Measurements from ENCODE around the gene OSBPL8.
A peak's percentile ranks its signal among the peaks of the same experiment; 100 is the strongest.

GRCh38 chr12:76559400-76560085 lies at the start of gene OSBPL8:
- TF ChIP-seq, protein P1, sequence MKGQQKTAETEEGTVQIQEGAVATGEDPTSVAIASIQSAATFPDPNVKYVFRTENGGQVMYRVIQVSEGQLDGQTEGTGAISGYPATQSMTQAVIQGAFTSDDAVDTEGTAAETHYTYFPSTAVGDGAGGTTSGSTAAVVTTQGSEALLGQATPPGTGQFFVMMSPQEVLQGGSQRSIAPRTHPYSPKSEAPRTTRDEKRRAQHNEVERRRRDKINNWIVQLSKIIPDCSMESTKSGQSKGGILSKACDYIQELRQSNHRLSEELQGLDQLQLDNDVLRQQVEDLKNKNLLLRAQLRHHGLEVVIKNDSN (IDR thresholded peaks at IDR 0.05; ENCODE audit: borderline replicate concordance, extremely low read length, insufficient read depth, low read depth, low read length), result peak; percentile 95
- TF ChIP-seq, protein P2, sequence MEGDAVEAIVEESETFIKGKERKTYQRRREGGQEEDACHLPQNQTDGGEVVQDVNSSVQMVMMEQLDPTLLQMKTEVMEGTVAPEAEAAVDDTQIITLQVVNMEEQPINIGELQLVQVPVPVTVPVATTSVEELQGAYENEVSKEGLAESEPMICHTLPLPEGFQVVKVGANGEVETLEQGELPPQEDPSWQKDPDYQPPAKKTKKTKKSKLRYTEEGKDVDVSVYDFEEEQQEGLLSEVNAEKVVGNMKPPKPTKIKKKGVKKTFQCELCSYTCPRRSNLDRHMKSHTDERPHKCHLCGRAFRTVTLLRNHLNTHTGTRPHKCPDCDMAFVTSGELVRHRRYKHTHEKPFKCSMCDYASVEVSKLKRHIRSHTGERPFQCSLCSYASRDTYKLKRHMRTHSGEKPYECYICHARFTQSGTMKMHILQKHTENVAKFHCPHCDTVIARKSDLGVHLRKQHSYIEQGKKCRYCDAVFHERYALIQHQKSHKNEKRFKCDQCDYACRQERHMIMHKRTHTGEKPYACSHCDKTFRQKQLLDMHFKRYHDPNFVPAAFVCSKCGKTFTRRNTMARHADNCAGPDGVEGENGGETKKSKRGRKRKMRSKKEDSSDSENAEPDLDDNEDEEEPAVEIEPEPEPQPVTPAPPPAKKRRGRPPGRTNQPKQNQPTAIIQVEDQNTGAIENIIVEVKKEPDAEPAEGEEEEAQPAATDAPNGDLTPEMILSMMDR (IDR thresholded peaks at IDR 0.05 in 2 of 3, conservative IDR thresholded peaks at IDR 0.05 in 1 of 3; ENCODE audit: control insufficient read depth in 2 of 3, extremely low read depth in 1 of 3, insufficient read depth in 1 of 3, low read depth in 3 of 3, low read length in 3 of 3), result peak; percentile 13 to 42 (median 13); a peak in 3 of 6 replicates
- TF ChIP-seq PRDM15 (CRISPR knock-in tag; IDR thresholded peaks at IDR 0.05), result no peak

All from GM12878 (cell line).